A549 treated with CpdA at 1 μM for 4 hours (cell line): ENCODE measurements around the gene SSH3. TPM values are rescaled to one million over a fixed set of nuclear protein-coding genes. Genes with fewer than 3 reads are reported as not detected.

Experiments
- total RNA-seq: library from RNA; stranded (reverse); fragments of 200-300 nt; extraction: Qiagen RNA extraction; gene quantifications from 5 replicates; pipeline ENCODE4 v1.2.3, GENCODE V29; 2022; ENCODE audit warnings: low read depth

Gene SSH3, protein sequence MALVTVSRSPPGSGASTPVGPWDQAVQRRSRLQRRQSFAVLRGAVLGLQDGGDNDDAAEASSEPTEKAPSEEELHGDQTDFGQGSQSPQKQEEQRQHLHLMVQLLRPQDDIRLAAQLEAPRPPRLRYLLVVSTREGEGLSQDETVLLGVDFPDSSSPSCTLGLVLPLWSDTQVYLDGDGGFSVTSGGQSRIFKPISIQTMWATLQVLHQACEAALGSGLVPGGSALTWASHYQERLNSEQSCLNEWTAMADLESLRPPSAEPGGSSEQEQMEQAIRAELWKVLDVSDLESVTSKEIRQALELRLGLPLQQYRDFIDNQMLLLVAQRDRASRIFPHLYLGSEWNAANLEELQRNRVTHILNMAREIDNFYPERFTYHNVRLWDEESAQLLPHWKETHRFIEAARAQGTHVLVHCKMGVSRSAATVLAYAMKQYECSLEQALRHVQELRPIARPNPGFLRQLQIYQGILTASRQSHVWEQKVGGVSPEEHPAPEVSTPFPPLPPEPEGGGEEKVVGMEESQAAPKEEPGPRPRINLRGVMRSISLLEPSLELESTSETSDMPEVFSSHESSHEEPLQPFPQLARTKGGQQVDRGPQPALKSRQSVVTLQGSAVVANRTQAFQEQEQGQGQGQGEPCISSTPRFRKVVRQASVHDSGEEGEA
- 16.1 to 33.6 TPM (median 21.4 TPM) in 5 replicates for total RNA-seq

DNA sequence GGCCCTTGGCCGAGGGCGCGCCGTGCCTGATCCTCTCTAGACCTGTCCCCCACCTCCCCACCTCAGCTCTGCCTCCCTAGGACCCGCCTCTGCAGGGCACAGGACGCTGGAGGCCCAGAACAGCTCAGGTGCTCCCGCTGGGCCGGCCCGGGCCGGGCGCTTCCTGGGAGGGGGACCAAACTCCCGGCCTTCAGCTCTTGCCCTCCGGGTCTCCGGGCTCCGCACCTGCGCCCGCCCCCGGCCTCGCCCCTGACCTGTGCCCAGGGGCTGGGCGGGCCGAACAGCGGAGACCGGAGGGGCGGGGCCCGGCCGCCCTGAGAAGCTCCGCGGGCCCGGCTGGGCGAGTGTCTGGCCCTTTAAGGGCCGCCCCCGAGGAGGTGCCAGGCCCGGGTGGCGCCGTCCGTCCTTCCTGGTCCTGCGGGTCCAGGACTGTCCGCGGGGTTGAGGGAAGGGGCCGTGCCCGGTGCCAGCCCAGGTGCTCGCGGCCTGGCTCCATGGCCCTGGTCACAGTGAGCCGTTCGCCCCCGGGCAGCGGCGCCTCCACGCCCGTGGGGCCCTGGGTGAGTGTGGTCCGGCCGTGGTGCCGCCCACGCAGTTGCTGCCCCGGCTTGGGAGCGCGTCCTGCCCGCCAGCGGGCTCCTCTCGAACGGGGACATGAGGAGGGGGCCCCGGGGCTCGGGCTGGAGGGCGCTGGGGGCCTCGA, at the start of gene SSH3:
Gene SSH3 (plus strand): TSS at position 399 of the 703 bp plus-strand sequence. CDS start 96 bp downstream, at position 495.

DNA sequence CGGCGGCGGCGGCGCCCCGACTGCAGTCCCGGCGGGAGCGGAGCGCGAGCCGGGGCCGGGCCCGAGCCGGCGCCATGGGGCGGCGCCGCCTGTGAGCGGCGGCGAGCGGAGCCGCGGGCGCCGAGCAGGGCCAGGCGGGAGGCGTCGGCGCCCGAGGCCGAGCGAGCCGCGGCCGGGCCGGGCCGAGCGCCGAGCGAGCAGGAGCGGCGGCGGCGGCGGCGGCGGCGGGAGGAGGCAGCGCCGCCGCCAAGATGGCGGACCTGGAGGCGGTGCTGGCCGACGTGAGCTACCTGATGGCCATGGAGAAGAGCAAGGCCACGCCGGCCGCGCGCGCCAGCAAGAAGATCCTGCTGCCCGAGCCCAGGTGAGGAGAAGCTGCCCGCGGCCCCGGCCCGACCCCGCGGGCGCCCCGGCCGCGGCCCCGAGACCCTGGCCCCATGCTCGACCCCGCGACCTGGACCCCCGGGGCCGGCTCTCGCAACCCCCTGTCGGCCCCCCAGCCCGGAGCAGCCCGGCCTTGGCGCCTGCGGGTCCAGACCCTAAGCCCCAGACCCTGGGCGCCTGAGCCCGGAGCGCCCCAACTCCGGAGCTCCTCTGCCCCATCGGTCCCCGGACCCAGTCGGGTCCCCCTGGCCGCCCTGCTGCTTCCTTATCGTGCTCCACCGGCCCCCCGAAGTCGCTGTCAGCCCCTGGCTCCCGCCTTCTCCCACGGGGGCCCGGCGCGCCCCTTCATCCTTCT, 36.7 kb upstream of the SSH3 start, which contains the start of gene GRK2:
Gene GRK2 (plus strand): TSS at position 25 of the 739 bp plus-strand sequence. CDS start 227 bp downstream, at position 252.

DNA sequence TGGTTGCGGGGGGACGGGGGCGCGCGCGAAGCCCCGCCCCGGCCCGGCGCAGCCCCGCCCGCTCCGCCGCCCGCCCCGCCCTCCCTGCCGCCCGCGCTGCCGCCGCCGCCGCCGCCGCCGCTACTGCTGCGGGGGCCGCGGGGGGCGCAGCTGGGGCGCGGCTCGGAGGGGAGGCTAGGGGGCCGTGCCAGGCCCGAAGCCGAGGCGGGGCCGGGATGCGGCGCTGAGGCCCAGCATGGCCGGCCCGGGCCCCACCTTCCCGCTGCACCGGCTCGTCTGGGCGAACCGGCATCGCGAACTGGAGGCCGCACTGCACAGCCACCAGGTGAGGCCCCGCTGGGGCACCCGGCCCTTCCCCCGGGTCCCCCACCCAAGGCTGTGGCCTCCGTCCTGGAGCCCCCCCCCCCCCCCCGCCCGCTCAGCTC, 14.1 kb upstream of the SSH3 start, which contains the start of gene ANKRD13D:
Gene ANKRD13D (plus strand): TSS at position 78 of the 425 bp plus-strand sequence. CDS start 158 bp downstream, at position 236.

DNA sequence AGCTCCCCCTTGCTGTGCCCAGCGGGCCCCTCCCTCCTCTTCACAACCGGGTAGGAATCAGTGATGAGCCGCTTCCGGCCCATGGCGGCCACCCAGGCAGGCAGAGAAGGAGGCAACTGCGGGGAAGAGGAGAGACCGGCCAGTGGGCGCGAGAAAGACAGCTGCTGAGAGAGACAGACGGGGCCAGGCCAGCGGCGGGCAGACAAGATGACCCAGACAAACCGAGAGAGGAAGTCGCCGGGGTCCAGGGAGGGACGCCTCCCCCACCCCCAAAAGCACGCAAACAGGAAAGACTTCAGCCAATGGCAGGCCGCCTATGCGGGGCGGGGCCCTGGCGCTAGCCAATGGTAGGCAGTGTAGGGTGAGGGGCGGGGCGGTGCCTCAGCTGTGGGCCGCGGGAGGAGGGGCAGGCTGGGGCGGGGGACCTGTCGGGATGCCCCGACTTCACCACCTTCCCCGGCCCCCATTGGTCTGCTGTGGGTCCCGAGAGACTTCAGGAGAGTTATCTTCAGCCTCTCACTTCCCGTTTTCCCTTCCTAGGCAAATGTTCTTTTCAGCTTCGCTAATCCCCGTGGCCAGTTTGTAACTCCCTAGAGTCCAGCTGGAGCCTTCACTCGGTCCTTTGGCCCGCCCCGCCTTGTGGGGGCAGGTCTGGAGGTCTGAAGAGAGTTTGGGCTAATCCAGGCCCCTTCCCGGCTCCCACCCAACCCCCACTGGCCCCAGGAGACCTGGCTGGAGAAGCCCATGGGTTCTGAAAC, 50.2 kb downstream of the SSH3 start, which contains the start of gene POLD4:
Gene POLD4 (minus strand): TSS at position 230 of the 758 bp plus-strand sequence. CDS start 147 bp downstream, at position 83.

Other genes starting within 250 kb of the SSH3 start
- 29.7 to 48.7 TPM (median 42.3 TPM) in 5 replicates for gene RHOD, start 246.7 kb upstream of the SSH3 start, total RNA-seq
- gene KDM2A, start 184.3 kb upstream of the SSH3 start, total RNA-seq, result 46.8 to 52.5 TPM (median 50.2 TPM) in 5 replicates
- gene GRK2, start 37.1 kb upstream of the SSH3 start, total RNA-seq, result 25.9 to 40.4 TPM (median 37.5 TPM) in 5 replicates
- gene ANKRD13D, start 14.2 kb upstream of the SSH3 start, total RNA-seq, result 20.0 to 29.6 TPM (median 25.1 TPM) in 5 replicates
- gene POLD4, start 50.0 kb downstream of the SSH3 start, total RNA-seq, result 201 to 271 TPM (median 246 TPM) in 5 replicates
- gene CLCF1, start 70.1 kb downstream of the SSH3 start, total RNA-seq, result 43.7 to 49.7 TPM (median 44.6 TPM) in 5 replicates
- 24.4 to 39.1 TPM (median 35.9 TPM) in 5 replicates for gene RAD9A, start 88.5 kb downstream of the SSH3 start, total RNA-seq
- gene PPP1CA, start 98.3 kb downstream of the SSH3 start, total RNA-seq, result 272 to 298 TPM (median 294 TPM) in 5 replicates
- gene TBC1D10C, start 100.6 kb downstream of the SSH3 start, total RNA-seq, result 0.07 to 0.22 TPM in 2 of 5 replicates, not detected in the others
- gene CARNS1, start 112.1 kb downstream of the SSH3 start, total RNA-seq, result 0.12 to 0.24 TPM (median 0.16 TPM) in 5 replicates
- 38.4 to 52.4 TPM (median 50.5 TPM) in 5 replicates for gene RPS6KB2, start 125.0 kb downstream of the SSH3 start, total RNA-seq
- 0.20 to 0.50 TPM (median 0.36 TPM) in 4 of 5 replicates, not detected in the other for gene PTPRCAP, start 134.2 kb downstream of the SSH3 start, total RNA-seq
- 47.7 to 60.2 TPM (median 56.9 TPM) in 5 replicates for gene CORO1B, start 139.9 kb downstream of the SSH3 start, total RNA-seq
- gene GPR152, start 149.2 kb downstream of the SSH3 start, total RNA-seq, result not detected in 5 replicates
- not detected in 5 replicates for gene CABP4, start 151.8 kb downstream of the SSH3 start, total RNA-seq
- 42.5 to 61.2 TPM (median 52.1 TPM) in 5 replicates for gene TMEM134, start 165.7 kb downstream of the SSH3 start, total RNA-seq
- gene AIP, start 179.5 kb downstream of the SSH3 start, total RNA-seq, result 44.1 to 54.3 TPM (median 48.7 TPM) in 5 replicates
- gene PITPNM1, start 201.8 kb downstream of the SSH3 start, total RNA-seq, result 41.1 to 63.5 TPM (median 53.4 TPM) in 5 replicates
- gene CDK2AP2, start 204.6 kb downstream of the SSH3 start, total RNA-seq, result 70.1 to 119 TPM (median 105 TPM) in 5 replicates
- gene CABP2, start 219.9 kb downstream of the SSH3 start, total RNA-seq, result not detected in 5 replicates